Astrocyte (in vitro differentiated cells and primary cell): ENCODE data around the gene SYCE3. TPM values are rescaled to one million over a fixed set of nuclear protein-coding genes. Genes with fewer than 3 reads are reported as not detected.

Source experiments
- DNase-seq: peaks from one replicate; pipeline ENCODE4 v3.0.0-alpha.2; 2010; ENCODE audit warnings: low read depth
- FAIRE-seq: peaks from 2 replicates; lab custom pipeline; 2011; peaks lifted over from hg19 to GRCh38; lab: Jason Lieb, UNC
- H2AFZ ChIP-seq: 2 replicates; pipeline ENCODE4 v1.6.0; 2012; ENCODE audit warnings: low read depth, low read length, inconsistent platforms
- H3K27ac ChIP-seq: 2 replicates; pipeline ENCODE4 v1.5.1; 2011; ENCODE audit warnings: low read depth, low read length, inconsistent platforms
- H3K27me3 ChIP-seq: 2 replicates; pipeline ENCODE4 v1.6.0; 2011; ENCODE audit warnings: low read length, inconsistent platforms; ENCODE audit not compliant: insufficient read depth
- H3K36me3 ChIP-seq: 2 replicates; pipeline ENCODE4 v1.5.1; 2011; ENCODE audit warnings: low read length, inconsistent platforms; ENCODE audit not compliant: insufficient read depth
- H3K4me1 ChIP-seq: 2 replicates; pipeline ENCODE4 v1.5.1; 2011; ENCODE audit warnings: low read length, inconsistent platforms; ENCODE audit not compliant: insufficient read depth
- H3K4me2 ChIP-seq: 2 replicates; pipeline ENCODE4 v1.6.0; 2012; ENCODE audit warnings: low read length, inconsistent platforms
- H3K4me3 ChIP-seq: 2 replicates; pipeline ENCODE4 v1.5.1; 2011; ENCODE audit warnings: low read depth, mild to moderate bottlenecking, low read length, inconsistent platforms; ENCODE audit not compliant: insufficient read depth
- H3K79me2 ChIP-seq: 2 replicates; pipeline ENCODE4 v1.6.0; 2012; ENCODE audit warnings: mild to moderate bottlenecking, low read length, inconsistent platforms; ENCODE audit not compliant: insufficient read depth
- H3K9ac ChIP-seq: 2 replicates; pipeline ENCODE4 v1.6.0; 2012; ENCODE audit warnings: mild to moderate bottlenecking, low read length, inconsistent platforms
- H3K9me3 ChIP-seq: 2 replicates; pipeline ENCODE4 v1.5.1; 2012; ENCODE audit warnings: low read depth, mild to moderate bottlenecking, low read length, inconsistent platforms; ENCODE audit not compliant: insufficient read depth
- H4K20me1 ChIP-seq: 2 replicates; pipeline ENCODE4 v1.6.0; 2012; ENCODE audit warnings: low read length, inconsistent platforms; ENCODE audit not compliant: insufficient read depth
- H3K27ac Mint-ChIP-seq: one replicate; pipeline ENCODE4 v1.8.0; 2021; ENCODE audit warnings: mild to moderate bottlenecking, mixed read lengths; ENCODE audit not compliant: unreplicated experiment
- H3K27me3 Mint-ChIP-seq: one replicate; pipeline ENCODE4 v1.8.0; 2021; ENCODE audit warnings: low read depth, mixed read lengths; ENCODE audit not compliant: unreplicated experiment
- H3K36me3 Mint-ChIP-seq: one replicate; pipeline ENCODE4 v1.8.0; 2021; ENCODE audit warnings: low read depth, mixed read lengths; ENCODE audit not compliant: unreplicated experiment
- H3K4me1 Mint-ChIP-seq: one replicate; pipeline ENCODE4 v1.8.0; 2021; ENCODE audit warnings: low read depth, mixed read lengths; ENCODE audit not compliant: unreplicated experiment
- H3K4me3 Mint-ChIP-seq: one replicate; pipeline ENCODE4 v1.8.0; 2021; ENCODE audit warnings: mild to moderate bottlenecking, moderate library complexity, mixed read lengths; ENCODE audit not compliant: unreplicated experiment
- H3K9me3 Mint-ChIP-seq: one replicate; pipeline ENCODE4 v1.8.0; 2021; ENCODE audit warnings: mild to moderate bottlenecking, mixed read lengths; ENCODE audit not compliant: unreplicated experiment
- CTCF ChIP-seq: IDR thresholded peaks from 2 replicates; pipeline ENCODE4 v1.5.1; 2011; ENCODE audit warnings: low read depth, mild to moderate bottlenecking, inconsistent platforms, low read length, moderate library complexity; ENCODE audit not compliant: insufficient read depth
- EZH2 ChIP-seq: IDR thresholded peaks from 2 replicates; pipeline ENCODE4 v1.6.1; 2012; ENCODE audit warnings: mild to moderate bottlenecking, low read length, inconsistent platforms; ENCODE audit not compliant: insufficient read depth
- total RNA-seq: library from RNA; stranded (reverse); gene quantifications from 2 replicates; pipeline ENCODE4 v1.2.1, GENCODE V29; 2021

SYCE3 gene
- total RNA-seq, 1 donor from 2014 or later = not detected

DNA sequence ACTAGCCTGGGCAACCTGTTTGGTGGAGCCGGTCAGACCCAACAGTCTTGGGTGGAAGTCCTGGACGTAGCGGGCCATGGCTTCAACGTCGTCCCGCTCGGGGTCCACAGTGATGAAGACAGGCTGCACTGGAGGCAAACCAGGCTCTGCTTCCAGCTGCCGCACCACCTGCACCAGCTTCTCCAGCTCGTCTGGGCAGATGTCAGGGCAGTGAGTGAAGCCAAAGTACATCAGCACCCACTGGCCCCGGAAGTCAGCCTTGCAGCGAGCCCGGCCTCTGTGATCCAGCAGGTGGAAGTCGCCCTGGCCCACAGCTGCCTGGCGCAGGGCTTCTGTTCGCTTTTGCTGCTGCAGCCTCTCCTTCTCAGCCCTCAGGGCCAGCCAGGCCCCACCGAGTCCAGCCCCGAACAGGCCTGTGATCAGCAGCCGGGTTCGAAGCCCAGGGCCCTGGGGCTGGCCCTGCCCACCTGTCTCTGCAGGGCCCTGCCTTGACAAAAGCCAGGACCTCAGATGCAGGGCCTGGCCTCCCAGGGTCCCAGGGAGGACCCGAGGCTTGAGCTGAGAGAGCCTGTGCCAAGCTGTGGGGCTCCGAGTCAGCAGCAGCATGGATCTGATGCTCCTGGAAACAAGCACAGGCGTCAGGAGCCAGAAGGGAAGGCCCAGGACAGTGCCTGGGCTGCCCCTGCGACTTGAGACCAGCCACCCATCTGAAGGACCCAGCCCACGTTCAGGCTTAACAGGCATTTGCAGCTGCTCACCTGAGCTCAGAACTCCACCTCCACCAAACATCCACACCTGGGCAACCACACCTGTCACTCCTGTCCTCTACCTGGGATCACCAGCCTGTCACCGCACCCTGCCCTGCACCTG is 38.7 kb downstream of the SYCE3 start:
- H3K9me3 ChIP-seq = no peaks in the 10 kb centered on the region
- peak overlapping the region; percentile 84 for H3K9ac ChIP-seq
- FAIRE-seq = no peak
- no peaks in the 10 kb centered on the region for H3K36me3 ChIP-seq
- Mint-ChIP-seq H3K4me1 (peaks cover 4% of the 10 kb centered on the region), H3K9me3 (peaks cover 3% of the 10 kb centered on the region), H3K4me3 (peak overlapping the region; percentile 97), H3K27ac (peak overlapping the region; percentile 90), H3K36me3 (peaks cover 7% of the 10 kb centered on the region), H3K27me3 (no peaks in the 10 kb centered on the region)
- DNase-seq = no peak
- H3K79me2 ChIP-seq = peaks cover 36% of the 10 kb centered on the region
- H3K27me3 ChIP-seq = peaks cover 1% of the 10 kb centered on the region
- no peak overlapping the region for H3K27ac ChIP-seq
- no peak overlapping the region for H2AFZ ChIP-seq
- H4K20me1 ChIP-seq = peaks cover 40% of the 10 kb centered on the region
- peak overlapping the region; percentile 72 for H3K4me3 ChIP-seq
- peak overlapping the region; percentile 99 for H3K4me2 ChIP-seq
- H3K4me1 ChIP-seq = peaks cover 20% of the 10 kb centered on the region
- TF ChIP-seq CTCF (no peak), EZH2 (no peak)

DNA sequence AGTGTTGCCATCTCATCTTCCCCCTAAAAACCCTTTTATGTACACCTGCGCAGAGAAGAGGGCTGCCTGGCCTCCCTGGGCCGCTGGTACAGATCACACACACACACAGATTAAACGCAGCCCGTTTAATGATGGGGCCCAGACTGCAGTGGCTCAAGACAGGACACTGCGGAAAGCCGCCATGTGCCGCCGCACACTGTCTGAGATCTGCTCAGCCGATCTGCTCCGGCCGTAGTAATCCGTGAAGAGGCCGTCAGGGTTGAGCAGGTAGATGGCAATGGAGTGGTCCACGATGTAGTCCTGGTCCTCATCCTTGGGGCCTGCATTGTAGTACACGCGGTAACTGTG is 39.3 kb downstream of the SYCE3 start:
- Histone ChIP-seq H3K9me3 (no peaks in the 10 kb centered on the region), H3K79me2 (peaks cover 36% of the 10 kb centered on the region), H4K20me1 (peaks cover 34% of the 10 kb centered on the region), H3K4me2 (no peak overlapping the region), H3K4me3 (no peak overlapping the region), H2AFZ (no peak overlapping the region), H3K4me1 (peaks cover 20% of the 10 kb centered on the region), H3K9ac (no peak overlapping the region), H3K36me3 (no peaks in the 10 kb centered on the region), H3K27me3 (no peaks in the 10 kb centered on the region), H3K27ac (no peak overlapping the region)
- TF ChIP-seq EZH2 (no peak), CTCF (no peak)
- peaks cover 7% of the 10 kb centered on the region for H3K36me3 Mint-ChIP-seq
- H3K27ac Mint-ChIP-seq = no peak overlapping the region
- FAIRE-seq = no peak
- peaks cover 3% of the 10 kb centered on the region for H3K9me3 Mint-ChIP-seq
- H3K4me1 Mint-ChIP-seq = peaks cover 4% of the 10 kb centered on the region
- no peaks in the 10 kb centered on the region for H3K27me3 Mint-ChIP-seq
- no peak for DNase-seq
- H3K4me3 Mint-ChIP-seq = peak overlapping the region; percentile 27
